Omental fat pad (tissue), 4 donors: ENCODE data around the gene IPO5. TPM values are rescaled to one million over a fixed set of nuclear protein-coding genes. Genes with fewer than 3 reads are reported as not detected.
"Not testable (repeated sequence)": the region's sequence is repeated elsewhere in the genome, so short reads cannot be mapped to it uniquely, and the experiment has no call there.

Experiments used
- ATAC-seq: fragments of 150-250 bp; one replicate; pipeline ENCODE4 v1.9.1; 2016; ENCODE audit warnings: mild to moderate bottlenecking, moderate library complexity; ENCODE audit not compliant: low FRiP score
- DNase-seq: peaks from one replicate; pipeline ENCODE4 v3.0.0-alpha.2; 2019; ENCODE audit warnings: low spot score
- CTCF ChIP-seq, 3 donors: fragments of 450-650 bp; IDR thresholded peaks; one replicate each; pipeline ENCODE4 v1.5.1; 2016 to 2017; ENCODE audit warnings: antibody characterized with exemption in 3 of 3, mild to moderate bottlenecking in 3 of 3, moderate library complexity in 2 of 3
- total RNA-seq, 4 donors: library from RNA; depleted of rRNA; stranded (reverse); fragments of >200 nt; gene quantifications; one replicate each; pipeline ENCODE4 v1.1.0, GENCODE V29; 2016

IPO5 gene
- total RNA-seq, 4 donors from 2014 or later, result 106 to 170 (median 132) TPM

- ATAC-seq, result no peak
- no peak for DNase-seq
- no peak for TF ChIP-seq CTCF (IDR thresholded peaks at IDR 0.05)
These were observed 72.1 kb downstream of the IPO5 start for GRCh38 chr13:98025480-98026025.

GRCh38 chr13:98026457-98026857 lies 73.0 kb downstream of the IPO5 start:
- TF ChIP-seq CTCF (IDR thresholded peaks at IDR 0.05), result no peak
- DNase-seq, result no peak
- ATAC-seq, result no peak

- TF ChIP-seq CTCF (IDR thresholded peaks at IDR 0.05), result no peak
- ATAC-seq (no peak), DNase-seq (no peak)
These were observed 78.7 kb downstream of the IPO5 start for GRCh38 chr13:98032168-98032567.

GRCh38 chr13:98033277-98034247 lies 80.1 kb downstream of the IPO5 start:
- DNase-seq, result no peak
- TF ChIP-seq CTCF (IDR thresholded peaks at IDR 0.05), result no peak
- peak; percentile 44 for ATAC-seq

GRCh38 chr13:98035373-98035772 lies 81.9 kb downstream of the IPO5 start:
- DNase-seq (no peak), ATAC-seq (no peak)
- TF ChIP-seq CTCF (IDR thresholded peaks at IDR 0.05), result no peak

GRCh38 chr13:98036564-98037302 lies 83.3 kb downstream of the IPO5 start:
- not testable (repeated sequence) for DNase-seq, ATAC-seq

GRCh38 chr13:98039261-98039660 lies 85.8 kb downstream of the IPO5 start:
- DNase-seq, result no peak
- no peak for TF ChIP-seq CTCF (IDR thresholded peaks at IDR 0.05)
- no peak for ATAC-seq
